ENCODE results near the gene ADRA2B. TPM values are rescaled to one million over a fixed set of nuclear protein-coding genes. Genes with fewer than 3 reads are reported as not detected.

Gene ADRA2B
- total and polyA plus RNA-seq, 2 donors (not counting 1 experiment from before 2014, with no cell fraction given) = 0.27 to 0.46 TPM

- intact Hi-C loops (cut with micrococcal nuclease) = no loop called here
- Histone ChIP-seq H3K27ac (ENCODE audit: low read length in 2 of 2) (no peak overlapping the region), H3K4me3 (ENCODE audit: control extremely low read depth in 1 of 5, extremely low read depth in 1 of 5, insufficient read depth in 1 of 5, low read depth in 2 of 5, low read length in 4 of 5) (no peak overlapping the region), H3K79me2 (ENCODE audit: control insufficient read depth, insufficient read depth, low read length) (no peaks in the 10 kb centered on the region), H3K27me3 (replicated peaks in 1 of 4; ENCODE audit: control extremely low read depth in 1 of 4, control insufficient read depth in 3 of 4, insufficient read depth in 4 of 4, low read length in 3 of 4) (peaks cover 0 to 16% (median 2%) of the 10 kb centered on the region in 4 experiments), H3K9ac (ENCODE audit: low read length) (no peak overlapping the region), H3K4me1 (ENCODE audit: control insufficient read depth in 2 of 2, insufficient read depth in 2 of 2, low read length in 2 of 2) (peaks cover 11 to 14% of the 10 kb centered on the region in 2 donors), H3K4me2 (replicated peaks; ENCODE audit: low read depth, low read length, poor library complexity, severe bottlenecking) (no peak overlapping the region), H2AFZ (ENCODE audit: insufficient read depth, low read depth, low read length, poor library complexity, severe bottlenecking) (no peak overlapping the region), H4K20me1 (ENCODE audit: control insufficient read depth, insufficient read depth, low read length, poor library complexity, severe bottlenecking) (no peaks in the 10 kb centered on the region), H3K36me3 (replicated peaks in 1 of 2; ENCODE audit: control extremely low read depth in 1 of 2, control insufficient read depth in 1 of 2, extremely low read depth in 1 of 2, insufficient read depth in 2 of 2, low read length in 1 of 2) (no peaks in the 10 kb centered on the region), H3K9me3 (ENCODE audit: control extremely low read depth in 1 of 3, control insufficient read depth in 2 of 3, insufficient read depth in 1 of 3, low read length in 2 of 3) (peaks cover 0 to 8% (median 0%) of the 10 kb centered on the region in 3 donors)
- DNase-seq (no peak), ATAC-seq (ENCODE audit: low read depth) (no peak)
- TF ChIP-seq EZH2 (IDR thresholded peaks at IDR 0.05; ENCODE audit: borderline replicate concordance, insufficient read depth, low read depth, low read length, poor library complexity, severe bottlenecking) = no peak
- TF ChIP-seq, protein P1, sequence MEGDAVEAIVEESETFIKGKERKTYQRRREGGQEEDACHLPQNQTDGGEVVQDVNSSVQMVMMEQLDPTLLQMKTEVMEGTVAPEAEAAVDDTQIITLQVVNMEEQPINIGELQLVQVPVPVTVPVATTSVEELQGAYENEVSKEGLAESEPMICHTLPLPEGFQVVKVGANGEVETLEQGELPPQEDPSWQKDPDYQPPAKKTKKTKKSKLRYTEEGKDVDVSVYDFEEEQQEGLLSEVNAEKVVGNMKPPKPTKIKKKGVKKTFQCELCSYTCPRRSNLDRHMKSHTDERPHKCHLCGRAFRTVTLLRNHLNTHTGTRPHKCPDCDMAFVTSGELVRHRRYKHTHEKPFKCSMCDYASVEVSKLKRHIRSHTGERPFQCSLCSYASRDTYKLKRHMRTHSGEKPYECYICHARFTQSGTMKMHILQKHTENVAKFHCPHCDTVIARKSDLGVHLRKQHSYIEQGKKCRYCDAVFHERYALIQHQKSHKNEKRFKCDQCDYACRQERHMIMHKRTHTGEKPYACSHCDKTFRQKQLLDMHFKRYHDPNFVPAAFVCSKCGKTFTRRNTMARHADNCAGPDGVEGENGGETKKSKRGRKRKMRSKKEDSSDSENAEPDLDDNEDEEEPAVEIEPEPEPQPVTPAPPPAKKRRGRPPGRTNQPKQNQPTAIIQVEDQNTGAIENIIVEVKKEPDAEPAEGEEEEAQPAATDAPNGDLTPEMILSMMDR (IDR thresholded peaks at IDR 0.05) = no peak
- H3K4me1 Mint-ChIP-seq = peaks cover 13% of the 10 kb centered on the region
- H3K4me3 Mint-ChIP-seq = no peak overlapping the region
- CTCF ChIA-PET = interaction anchor here (1.2 to 1.3 kb wide), 2 partner anchors 11 to 26 kb away, joined by 3 to 5 read pairs; partner anchors contain the start of gene ASTL
- 78% methylated on average over 8 of the region's 9 CpGs for WGBS (ENCODE audit: insufficient coverage)
- POLR2A ChIA-PET = interaction anchor here (0.7 kb wide), 1 partner anchor 21 kb away, joined by 4 read pairs; no protein-coding TSS in a partner anchor
- H3K27ac Mint-ChIP-seq = no peak overlapping the region
- H3K9me3 Mint-ChIP-seq (ENCODE audit: insufficient read depth) = no peaks in the 10 kb centered on the region
- peaks cover 15% of the 10 kb centered on the region for H3K27me3 Mint-ChIP-seq
These were observed 3.6 kb downstream of the ADRA2B start for GRCh38 chr2:96112501-96113366.
